HepG2 (cell line): ENCODE data around the gene BRCA2. TPM values are rescaled to one million over a fixed set of nuclear protein-coding genes. Genes with fewer than 3 reads are reported as not detected.
A peak's percentile ranks its signal among the peaks of the same experiment; 100 is the strongest.

ENCODE experiments used
- ARID3A ChIP-seq: IDR thresholded peaks from 2 replicates; pipeline ENCODE4 v1.6.1; 2012; ENCODE audit warnings: low read depth, low read length, improper control_type of control experiment
- DDIT3 ChIP-seq: sonication (generic); formaldehyde crosslinking; IDR thresholded peaks from 2 replicates; pipeline ENCODE4 v1.4.0; 2020; ENCODE audit warnings: mild to moderate bottlenecking, missing genetic modification reagents
- FOXP4 ChIP-seq: sonication (generic); formaldehyde crosslinking; IDR thresholded peaks from 2 replicates; pipeline ENCODE4 v1.4.0; 2020; ENCODE audit warnings: missing genetic modification reagents
- KDM4B ChIP-seq: sonication (generic); formaldehyde crosslinking; IDR thresholded peaks from 2 replicates; pipeline ENCODE4 v1.4.0; 2020; ENCODE audit warnings: missing genetic modification reagents
- PPARG ChIP-seq: conservative IDR thresholded peaks from 2 replicates; pipeline ENCODE4 v1.6.1; 2016; ENCODE audit warnings: missing biosample characterization, missing genetic modification reagents
- SP5 ChIP-seq: IDR thresholded peaks from 2 replicates; pipeline ENCODE4 v1.6.1; 2016; ENCODE audit warnings: low read depth, borderline replicate concordance
- SUZ12 ChIP-seq: fragments of 150-350 bp; IDR thresholded peaks from 2 replicates; pipeline ENCODE4 v1.6.1; 2014; ENCODE audit warnings: low read depth, low read length
- ZHX2 ChIP-seq, 2 experiments: sonication (generic) in 1 of 2; formaldehyde crosslinking in 1 of 2; IDR thresholded peaks; 2 replicates each; pipeline versions ENCODE4 v1.6.1 to v1.9.0; 2014 to 2022; ENCODE audit warnings: antibody characterized with exemption in 1 of 2, borderline replicate concordance in 1 of 2, inconsistent platforms in 1 of 2, low read depth in 1 of 2, missing genetic modification reagents in 1 of 2
- ZNF234 ChIP-seq: sonication (generic); formaldehyde crosslinking; conservative IDR thresholded peaks from 2 replicates; pipeline ENCODE4 v1.5.1; 2020; ENCODE audit warnings: mild to moderate bottlenecking, missing genetic modification reagents
- ZNF382 ChIP-seq: sonication (generic); formaldehyde crosslinking; IDR thresholded peaks from 2 replicates; pipeline ENCODE4 v1.5.0; 2020; ENCODE audit warnings: missing genetic modification reagents, mild to moderate bottlenecking, borderline replicate concordance
- ZNF383 ChIP-seq: sonication (generic); formaldehyde crosslinking; IDR thresholded peaks from 2 replicates; pipeline ENCODE4 v1.4.0; 2020; ENCODE audit warnings: missing genetic modification reagents, mild to moderate bottlenecking, borderline replicate concordance
- ZSCAN20 ChIP-seq: sonication (generic); formaldehyde crosslinking; IDR thresholded peaks from 2 replicates; pipeline ENCODE4 v1.4.0; 2020; ENCODE audit warnings: missing genetic modification reagents, mild to moderate bottlenecking, borderline replicate concordance
- polyA plus RNA-seq, 8 experiments: library from polyadenylated mRNA; depleted of rRNA in 3 of 8; stranded (reverse) in 7 of 8; unstranded in 1 of 8; fragments of >200 nt; fragmentation: Illumina TruSeq in 4 of 8; extraction: Trizol in 4 of 8; gene quantifications; 2 replicates each; pipeline versions ENCODE4 v1.2.1 to v1.2.3, GENCODE V29; 2011 to 2016; ENCODE audit warnings: low read depth in 4 of 8, missing spikeins in 1 of 8, mixed read lengths in 1 of 8; ENCODE audit not compliant: insufficient read depth in 1 of 8
- total RNA-seq, 5 experiments: library from RNA; depleted of rRNA; stranded (reverse); fragments of >200 nt; fragmentation: Illumina TruSeq; extraction: Trizol; gene quantifications; 2 replicates each; pipeline ENCODE4 v1.2.3, GENCODE V29; 2016; ENCODE audit warnings: low read depth in 1 of 5
- TF ChIP-seq, protein P1 (sequence below): sonication (generic); formaldehyde crosslinking; IDR thresholded peaks from 2 replicates; pipeline ENCODE4 v1.5.0; 2020; ENCODE audit warnings: missing genetic modification reagents
- TF ChIP-seq, protein P2 (sequence below): IDR thresholded peaks from 2 replicates; pipeline ENCODE4 v1.6.1; 2016; ENCODE audit warnings: missing compliant biosample characterization, missing genetic modification reagents, borderline replicate concordance

BRCA2 gene
- total and polyA plus RNA-seq, 2 of the 13 experiments (the other 11 are each of a cell fraction or from before 2014, with no cell fraction given), result 3.1 to 24.6 TPM

DNA sequence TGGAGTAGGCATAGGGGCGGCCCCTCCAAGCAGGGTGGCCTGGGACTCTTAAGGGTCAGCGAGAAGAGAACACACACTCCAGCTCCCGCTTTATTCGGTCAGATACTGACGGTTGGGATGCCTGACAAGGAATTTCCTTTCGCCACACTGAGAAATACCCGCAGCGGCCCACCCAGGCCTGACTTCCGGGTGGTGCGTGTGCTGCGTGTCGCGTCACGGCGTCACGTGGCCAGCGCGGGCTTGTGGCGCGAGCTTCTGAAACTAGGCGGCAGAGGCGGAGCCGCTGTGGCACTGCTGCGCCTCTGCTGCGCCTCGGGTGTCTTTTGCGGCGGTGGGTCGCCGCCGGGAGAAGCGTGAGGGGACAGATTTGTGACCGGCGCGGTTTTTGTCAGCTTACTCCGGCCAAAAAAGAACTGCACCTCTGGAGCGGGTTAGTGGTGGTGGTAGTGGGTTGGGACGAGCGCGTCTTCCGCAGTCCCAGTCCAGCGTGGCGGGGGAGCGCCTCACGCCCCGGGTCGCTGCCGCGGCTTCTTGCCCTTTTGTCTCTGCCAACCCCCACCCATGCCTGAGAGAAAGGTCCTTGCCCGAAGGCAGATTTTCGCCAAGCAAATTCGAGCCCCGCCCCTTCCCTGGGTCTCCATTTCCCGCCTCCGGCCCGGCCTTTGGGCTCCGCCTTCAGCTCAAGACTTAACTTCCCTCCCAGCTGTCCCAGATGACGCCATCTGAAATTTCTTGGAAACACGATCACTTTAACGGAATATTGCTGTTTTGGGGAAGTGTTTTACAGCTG lies at the start of gene BRCA2, which contains the start of gene ZAR1L (continued):
- no peak for TF ChIP-seq ZHX2 (IDR thresholded peaks at IDR 0.05; ENCODE audit: low read depth)
- TF ChIP-seq ZHX2 (CRISPR knock-in tag; IDR thresholded peaks at IDR 0.05; ENCODE audit: borderline replicate concordance), result peak; percentile 63
- no peak; the same call in 1 of the 2 replicates for TF ChIP-seq FOXP4 (CRISPR knock-in tag)
- TF ChIP-seq ZNF382 (CRISPR knock-in tag), result no peak
- TF ChIP-seq ZNF234, result no peak
- no peak for TF ChIP-seq SUZ12
- TF ChIP-seq PPARG (CRISPR knock-in tag), result no peak
- no peak for TF ChIP-seq DDIT3
- TF ChIP-seq, protein P1, sequence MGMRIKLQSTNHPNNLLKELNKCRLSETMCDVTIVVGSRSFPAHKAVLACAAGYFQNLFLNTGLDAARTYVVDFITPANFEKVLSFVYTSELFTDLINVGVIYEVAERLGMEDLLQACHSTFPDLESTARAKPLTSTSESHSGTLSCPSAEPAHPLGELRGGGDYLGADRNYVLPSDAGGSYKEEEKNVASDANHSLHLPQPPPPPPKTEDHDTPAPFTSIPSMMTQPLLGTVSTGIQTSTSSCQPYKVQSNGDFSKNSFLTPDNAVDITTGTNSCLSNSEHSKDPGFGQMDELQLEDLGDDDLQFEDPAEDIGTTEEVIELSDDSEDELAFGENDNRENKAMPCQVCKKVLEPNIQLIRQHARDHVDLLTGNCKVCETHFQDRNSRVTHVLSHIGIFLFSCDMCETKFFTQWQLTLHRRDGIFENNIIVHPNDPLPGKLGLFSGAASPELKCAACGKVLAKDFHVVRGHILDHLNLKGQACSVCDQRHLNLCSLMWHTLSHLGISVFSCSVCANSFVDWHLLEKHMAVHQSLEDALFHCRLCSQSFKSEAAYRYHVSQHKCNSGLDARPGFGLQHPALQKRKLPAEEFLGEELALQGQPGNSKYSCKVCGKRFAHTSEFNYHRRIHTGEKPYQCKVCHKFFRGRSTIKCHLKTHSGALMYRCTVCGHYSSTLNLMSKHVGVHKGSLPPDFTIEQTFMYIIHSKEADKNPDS (CRISPR knock-in tag), result no peak
- no peak for TF ChIP-seq ZSCAN20 (CRISPR knock-in tag)
- TF ChIP-seq, protein P2, sequence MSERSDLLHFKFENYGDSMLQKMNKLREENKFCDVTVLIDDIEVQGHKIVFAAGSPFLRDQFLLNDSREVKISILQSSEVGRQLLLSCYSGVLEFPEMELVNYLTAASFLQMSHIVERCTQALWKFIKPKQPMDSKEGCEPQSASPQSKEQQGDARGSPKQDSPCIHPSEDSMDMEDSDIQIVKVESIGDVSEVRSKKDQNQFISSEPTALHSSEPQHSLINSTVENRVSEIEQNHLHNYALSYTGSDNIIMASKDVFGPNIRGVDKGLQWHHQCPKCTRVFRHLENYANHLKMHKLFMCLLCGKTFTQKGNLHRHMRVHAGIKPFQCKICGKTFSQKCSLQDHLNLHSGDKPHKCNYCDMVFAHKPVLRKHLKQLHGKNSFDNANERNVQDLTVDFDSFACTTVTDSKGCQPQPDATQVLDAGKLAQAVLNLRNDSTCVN (CRISPR knock-in tag), result no peak
- no peak for TF ChIP-seq ARID3A
- no peak for TF ChIP-seq ZNF383 (CRISPR knock-in tag)
- TF ChIP-seq SP5, result peak; percentile 41; the same call in 1 of the 2 replicates
- no peak; the same call in 1 of the 2 replicates for TF ChIP-seq KDM4B (CRISPR knock-in tag)
